Vagina (tissue), 2 donors: Measurements from ENCODE around the gene AHR. TPM values are rescaled to one million over a fixed set of nuclear protein-coding genes. Genes with fewer than 3 reads are reported as not detected.
A peak's percentile ranks its signal among the peaks of the same experiment; 100 is the strongest.

Experiments used
- DNase-seq, 2 donors: peaks; one replicate each; pipeline ENCODE4 v3.0.0-alpha.2; 2017; ENCODE audit errors: extremely low spot score in 2 of 2
- H3K27ac ChIP-seq: fragments of 200-600 bp; sonication (generic); one replicate; pipeline ENCODE4 v1.5.1; 2019
- H3K27me3 ChIP-seq: fragments of 200-600 bp; sonication (generic); one replicate; pipeline ENCODE4 v1.5.1; 2019
- H3K36me3 ChIP-seq, 2 donors: fragments of 200-600 bp; sonication (generic); one replicate each; pipeline ENCODE4 v1.5.1; 2017 to 2019
- H3K4me1 ChIP-seq: fragments of 200-600 bp; sonication (generic); one replicate; pipeline ENCODE4 v1.5.1; 2019
- H3K4me3 ChIP-seq, 2 donors: fragments of 200-600 bp; sonication (generic); 1 replicate in 1 of 2; 2 replicates in 1 of 2; pipeline ENCODE4 v1.5.1; 2016 to 2019
- H3K9me3 ChIP-seq: fragments of 200-600 bp; sonication (generic); one replicate; pipeline ENCODE4 v1.5.1; 2019
- CTCF ChIP-seq, 3 experiments: fragments of 450-650 bp in 2 of 3; fragments of 200-600 bp in 1 of 3; sonication (generic) in 1 of 3; IDR thresholded peaks; one replicate each; pipeline ENCODE4 v1.5.1; 2017 to 2019; ENCODE audit warnings: antibody characterized with exemption in 3 of 3, mild to moderate bottlenecking in 2 of 3, moderate library complexity in 2 of 3
- POLR2A ChIP-seq, 2 donors: fragments of 450-650 bp; IDR thresholded peaks; one replicate each; pipeline ENCODE4 v1.6.1; 2017; ENCODE audit warnings: antibody characterized with exemption in 2 of 2, mild to moderate bottlenecking in 2 of 2, moderate library complexity in 2 of 2
- POLR2AphosphoS5 ChIP-seq, 2 donors: sonication (generic); formaldehyde crosslinking; IDR thresholded peaks; one replicate each; pipeline ENCODE4 v1.9.0; 2017; ENCODE audit warnings: antibody characterized with exemption in 2 of 2, mild to moderate bottlenecking in 2 of 2, low read depth in 1 of 2; ENCODE audit not compliant: insufficient read depth in 1 of 2
- intact Hi-C: fragments of 100-400 bp; cut with DNase I; formaldehyde crosslinking; loops from one replicate; pipeline ENCODE4 v1.15.1; 2023
- total RNA-seq: library from RNA; depleted of rRNA; stranded (reverse); fragments of >200 nt; gene quantifications from one replicate; pipeline ENCODE4 v1.2.3, GENCODE V29; 2016

AHR gene
- total RNA-seq, 1 donor from 2014 or later = 122 TPM

GRCh38 chr7:17307969-17308648 is 9.7 kb downstream of the AHR start:
- H3K27me3 ChIP-seq = no peaks in the 10 kb centered on the region
- peaks cover 0 to 14% of the 10 kb centered on the region in 2 donors for H3K36me3 ChIP-seq
- no peak for DNase-seq
- TF ChIP-seq CTCF (IDR thresholded peaks at IDR 0.05) = no peak
- TF ChIP-seq POLR2AphosphoS5 (IDR thresholded peaks at IDR 0.05; ENCODE audit: insufficient read depth in 1 of 2, low read depth in 1 of 2) = no peak
- TF ChIP-seq POLR2A (IDR thresholded peaks at IDR 0.05) = no peak
- intact Hi-C loops = no loop called here
- H3K9me3 ChIP-seq = no peaks in the 10 kb centered on the region
- peaks cover 70% of the 10 kb centered on the region for H3K4me1 ChIP-seq
- H3K4me3 ChIP-seq = peak overlapping the region; percentile 4 to 18
- H3K27ac ChIP-seq = peak overlapping the region; percentile 98

DNA sequence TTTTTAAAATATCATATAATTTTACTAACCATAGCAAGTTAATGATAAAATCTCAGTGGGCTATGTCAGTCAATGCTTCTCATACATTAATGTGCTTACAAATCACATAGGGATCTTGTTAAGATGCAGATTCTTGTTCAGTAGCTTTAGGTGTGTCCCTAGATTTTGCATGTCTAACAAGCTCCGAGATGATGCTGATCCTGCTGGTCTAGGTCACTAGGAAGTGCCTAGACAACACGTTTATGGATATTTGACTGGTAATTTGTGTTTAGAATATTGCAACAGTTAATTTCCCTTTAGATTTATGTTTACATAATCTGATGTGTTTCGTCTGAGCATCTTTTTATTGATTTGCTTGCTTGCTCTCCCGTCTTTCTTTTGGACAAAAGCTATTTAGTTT is 12.7 kb downstream of the AHR start:
- no peak for TF ChIP-seq CTCF (IDR thresholded peaks at IDR 0.05)
- no peak for TF ChIP-seq POLR2A (IDR thresholded peaks at IDR 0.05)
- TF ChIP-seq POLR2AphosphoS5 (IDR thresholded peaks at IDR 0.05; ENCODE audit: insufficient read depth in 1 of 2, low read depth in 1 of 2) = no peak
- H3K9me3 ChIP-seq = no peaks in the 10 kb centered on the region
- H3K27ac ChIP-seq = peak overlapping the region; percentile 98
- peaks cover 0 to 14% of the 10 kb centered on the region in 2 donors for H3K36me3 ChIP-seq
- no peaks in the 10 kb centered on the region for H3K27me3 ChIP-seq
- H3K4me1 ChIP-seq = peaks cover 46% of the 10 kb centered on the region
- no peak for DNase-seq
- no peak overlapping the region for H3K4me3 ChIP-seq
- intact Hi-C loops = no loop called here

- DNase-seq = no peak
- Histone ChIP-seq H3K36me3 (peaks cover 0 to 14% of the 10 kb centered on the region in 2 donors), H3K4me1 (peaks cover 43% of the 10 kb centered on the region), H3K9me3 (no peaks in the 10 kb centered on the region), H3K27me3 (no peaks in the 10 kb centered on the region), H3K27ac (peak overlapping the region; percentile 98), H3K4me3 (no peak overlapping the region)
- intact Hi-C loops = no loop called here
- TF ChIP-seq CTCF (IDR thresholded peaks at IDR 0.05) = no peak
- TF ChIP-seq POLR2AphosphoS5 (IDR thresholded peaks at IDR 0.05; ENCODE audit: insufficient read depth in 1 of 2, low read depth in 1 of 2) = no peak
- TF ChIP-seq POLR2A (IDR thresholded peaks at IDR 0.05) = no peak
These were observed 13.5 kb downstream of the AHR start for GRCh38 chr7:17311952-17312351.

- no peak for DNase-seq
- H3K27ac ChIP-seq = peak overlapping the region; percentile 98
- no peaks in the 10 kb centered on the region for H3K27me3 ChIP-seq
- H3K4me1 ChIP-seq = peaks cover 41% of the 10 kb centered on the region
- no peaks in the 10 kb centered on the region for H3K9me3 ChIP-seq
- intact Hi-C loops = no loop called here
- no peak overlapping the region for H3K4me3 ChIP-seq
- peaks cover 0 to 14% of the 10 kb centered on the region in 2 donors for H3K36me3 ChIP-seq
- no peak for TF ChIP-seq POLR2AphosphoS5 (IDR thresholded peaks at IDR 0.05; ENCODE audit: insufficient read depth in 1 of 2, low read depth in 1 of 2)
- no peak for TF ChIP-seq CTCF (IDR thresholded peaks at IDR 0.05)
- no peak for TF ChIP-seq POLR2A (IDR thresholded peaks at IDR 0.05)
These were observed 14.2 kb downstream of the AHR start for GRCh38 chr7:17312641-17313040.

- H3K9me3 ChIP-seq = no peaks in the 10 kb centered on the region
- TF ChIP-seq POLR2A (IDR thresholded peaks at IDR 0.05) (no peak), POLR2AphosphoS5 (IDR thresholded peaks at IDR 0.05; ENCODE audit: insufficient read depth in 1 of 2, low read depth in 1 of 2) (peak in 1 of 2 donors; percentile 15), CTCF (IDR thresholded peaks at IDR 0.05) (no peak)
- peaks cover 0 to 14% of the 10 kb centered on the region in 2 donors for H3K36me3 ChIP-seq
- peaks cover 41% of the 10 kb centered on the region for H3K4me1 ChIP-seq
- intact Hi-C loops = no loop called here
- no peak for DNase-seq
- H3K4me3 ChIP-seq = no peak overlapping the region
- peak overlapping the region; percentile 98 for H3K27ac ChIP-seq
- no peaks in the 10 kb centered on the region for H3K27me3 ChIP-seq
These were observed 14.7 kb downstream of the AHR start for GRCh38 chr7:17313194-17313593.
